Right atrium auricular region (tissue), 2 donors: ENCODE data around the gene ARFRP1. TPM values are rescaled to one million over a fixed set of nuclear protein-coding genes. Genes with fewer than 3 reads are reported as not detected.

Source experiments
- DNase-seq: peaks from one replicate; pipeline ENCODE4 v3.0.0-alpha.2; 2019; ENCODE audit warnings: low spot score
- H3K27ac ChIP-seq, 2 donors: fragments of 200-600 bp; sonication (generic); 1 replicate in 1 of 2; 2 replicates in 1 of 2; pipeline ENCODE4 v1.5.1; 2016 to 2019
- H3K27me3 ChIP-seq, 2 donors: fragments of 200-600 bp; sonication (generic); one replicate each; pipeline versions ENCODE4 v1.5.1 to v1.6.0; 2017 to 2019
- H3K36me3 ChIP-seq: fragments of 200-600 bp; sonication (generic); one replicate; pipeline ENCODE4 v1.5.1; 2016
- H3K4me1 ChIP-seq, 2 donors: fragments of 200-600 bp; sonication (generic); one replicate each; pipeline versions ENCODE4 v1.5.1 to v1.6.0; 2017 to 2019
- H3K4me3 ChIP-seq, 2 donors: fragments of 200-600 bp; sonication (generic); 1 replicate in 1 of 2; 2 replicates in 1 of 2; pipeline ENCODE4 v1.5.1; 2017 to 2019; ENCODE audit warnings: mild to moderate bottlenecking in 1 of 2, moderate library complexity in 1 of 2
- H3K9me3 ChIP-seq, 2 donors: fragments of 200-600 bp; sonication (generic); one replicate each; pipeline ENCODE4 v1.5.1; 2019
- total RNA-seq, 2 donors: library from RNA; depleted of rRNA; stranded (reverse); fragments of >200 nt; gene quantifications; one replicate each; pipeline ENCODE4 v1.1.0, GENCODE V29; 2016
- TF ChIP-seq, protein P1 (sequence below), 2 donors: fragments of 200-600 bp; sonication (generic); IDR thresholded peaks; one replicate each; pipeline ENCODE4 v1.5.1; 2019; ENCODE audit warnings: antibody characterized with exemption in 2 of 2

The ARFRP1 gene
- total RNA-seq, 2 donors from 2014 or later, result 33.5 to 39.4 TPM

DNA sequence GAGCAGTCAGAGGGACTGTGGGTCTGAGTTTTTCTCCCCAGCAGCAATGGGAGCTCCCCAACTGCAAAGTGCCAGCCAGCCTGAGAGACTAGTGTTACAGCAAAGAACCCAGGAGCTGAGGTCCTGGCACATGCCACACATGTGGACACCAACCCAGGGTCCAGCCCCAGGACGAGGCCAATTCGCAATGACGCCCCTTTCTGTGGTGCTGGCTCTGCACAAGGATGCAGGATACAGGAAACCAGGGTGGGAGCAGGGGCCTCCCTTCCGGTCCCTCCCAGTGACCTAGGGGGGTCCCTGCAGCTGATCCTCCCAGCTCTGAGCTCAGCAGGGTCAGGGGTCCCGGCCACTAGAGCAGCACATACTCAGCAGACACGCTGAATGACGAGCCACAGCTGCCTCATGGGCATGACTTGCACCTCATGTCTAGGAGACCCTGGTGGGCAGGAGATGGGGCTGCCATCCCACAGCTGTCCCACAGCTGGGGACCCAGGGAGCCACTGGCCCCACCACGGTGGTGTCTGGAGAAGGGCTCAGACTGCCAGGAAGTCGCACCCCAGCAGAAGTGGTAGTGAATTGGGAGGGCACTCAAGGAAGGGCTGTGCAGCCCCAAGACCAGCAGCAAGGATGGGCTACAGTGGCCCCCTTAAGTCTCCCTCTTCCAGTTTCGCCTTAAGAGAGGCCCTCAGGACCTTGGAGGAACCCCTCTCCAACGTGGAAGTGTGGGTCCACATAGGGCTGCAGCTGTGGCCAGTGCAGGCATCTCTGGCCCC, 3.6 kb downstream of the ARFRP1 start:
- H3K4me3 ChIP-seq, result no peak overlapping the region
- peaks cover 0 to 33% of the 10 kb centered on the region in 2 donors for H3K4me1 ChIP-seq

DNA sequence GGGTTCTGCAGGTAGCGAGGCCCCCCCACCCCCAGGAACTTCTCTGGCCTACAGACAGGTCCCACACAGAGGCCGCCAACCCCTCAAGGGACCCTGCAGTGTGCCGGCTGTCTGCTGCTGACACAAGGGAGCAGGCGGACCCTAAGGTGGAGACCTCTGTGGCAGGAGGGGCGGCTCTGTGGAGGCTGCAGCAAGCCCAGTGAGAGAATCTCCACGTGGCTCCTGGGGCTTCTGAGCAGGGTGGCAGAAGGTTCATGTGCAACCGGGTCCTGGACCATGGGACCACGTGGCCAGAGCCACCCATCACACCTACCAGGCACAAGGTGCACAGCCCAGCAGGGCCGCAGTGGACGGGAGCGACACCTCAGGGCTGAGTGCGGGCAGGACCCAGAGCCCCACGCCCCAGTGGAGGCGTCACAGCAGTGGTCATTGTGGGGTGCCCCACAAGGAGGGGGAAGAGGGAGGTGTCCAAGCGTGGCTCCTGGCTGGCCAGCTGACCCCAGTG, 4.3 kb downstream of the ARFRP1 start:
- Histone ChIP-seq H3K27ac (no peak overlapping the region), H3K4me3 (no peak overlapping the region), H3K9me3 (no peaks in the 10 kb centered on the region), H3K27me3 (no peaks in the 10 kb centered on the region), H3K36me3 (peaks cover 27% of the 10 kb centered on the region), H3K4me1 (peaks cover 0 to 33% of the 10 kb centered on the region in 2 donors)
- no peak for DNase-seq
- TF ChIP-seq, protein P1, sequence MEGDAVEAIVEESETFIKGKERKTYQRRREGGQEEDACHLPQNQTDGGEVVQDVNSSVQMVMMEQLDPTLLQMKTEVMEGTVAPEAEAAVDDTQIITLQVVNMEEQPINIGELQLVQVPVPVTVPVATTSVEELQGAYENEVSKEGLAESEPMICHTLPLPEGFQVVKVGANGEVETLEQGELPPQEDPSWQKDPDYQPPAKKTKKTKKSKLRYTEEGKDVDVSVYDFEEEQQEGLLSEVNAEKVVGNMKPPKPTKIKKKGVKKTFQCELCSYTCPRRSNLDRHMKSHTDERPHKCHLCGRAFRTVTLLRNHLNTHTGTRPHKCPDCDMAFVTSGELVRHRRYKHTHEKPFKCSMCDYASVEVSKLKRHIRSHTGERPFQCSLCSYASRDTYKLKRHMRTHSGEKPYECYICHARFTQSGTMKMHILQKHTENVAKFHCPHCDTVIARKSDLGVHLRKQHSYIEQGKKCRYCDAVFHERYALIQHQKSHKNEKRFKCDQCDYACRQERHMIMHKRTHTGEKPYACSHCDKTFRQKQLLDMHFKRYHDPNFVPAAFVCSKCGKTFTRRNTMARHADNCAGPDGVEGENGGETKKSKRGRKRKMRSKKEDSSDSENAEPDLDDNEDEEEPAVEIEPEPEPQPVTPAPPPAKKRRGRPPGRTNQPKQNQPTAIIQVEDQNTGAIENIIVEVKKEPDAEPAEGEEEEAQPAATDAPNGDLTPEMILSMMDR (IDR thresholded peaks at IDR 0.05), result no peak

More for the DNA sequence above, 3.6 kb downstream of the ARFRP1 start:
- H3K27ac ChIP-seq, result no peak overlapping the region
- H3K27me3 ChIP-seq, result no peaks in the 10 kb centered on the region
- no peaks in the 10 kb centered on the region for H3K9me3 ChIP-seq
- TF ChIP-seq, protein P1 (IDR thresholded peaks at IDR 0.05), result no peak
- DNase-seq, result no peak
- peaks cover 27% of the 10 kb centered on the region for H3K36me3 ChIP-seq

DNA sequence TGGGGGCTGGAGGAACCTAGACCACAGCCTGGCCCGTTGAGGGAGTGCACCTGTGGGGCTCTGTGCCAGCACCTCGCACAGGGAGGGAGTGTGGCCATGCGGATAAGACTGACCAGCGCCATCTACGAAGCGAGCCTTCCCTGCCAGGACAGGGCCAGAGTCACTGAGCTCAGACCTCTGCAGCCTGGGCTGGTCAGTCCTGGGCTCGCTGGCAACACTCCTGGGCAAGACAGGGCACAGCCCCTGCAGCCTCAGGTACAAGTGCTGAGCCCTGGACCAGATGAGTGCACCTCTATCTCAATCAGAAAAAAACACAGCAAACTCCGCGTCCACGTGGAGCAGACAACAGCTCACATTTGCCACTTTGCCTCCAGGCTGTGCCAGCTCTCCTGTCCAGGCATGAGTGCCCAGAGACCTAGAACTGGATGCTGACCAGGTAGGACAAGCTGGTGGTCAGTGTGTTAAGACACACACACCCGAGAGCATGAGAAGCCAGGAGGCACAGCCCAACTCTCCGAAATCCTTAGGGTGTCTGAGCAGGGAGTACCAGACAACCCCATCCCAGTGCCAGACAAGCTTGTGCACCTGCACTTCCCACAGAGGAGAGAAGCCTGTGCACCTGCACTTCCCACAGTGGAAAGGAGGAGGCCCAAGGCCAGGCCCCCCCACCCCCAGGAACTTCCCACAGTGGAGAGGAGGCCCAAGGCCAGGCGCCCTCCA, 4.9 kb downstream of the ARFRP1 start:
- DNase-seq, result no peak
- H3K36me3 ChIP-seq, result peaks cover 27% of the 10 kb centered on the region
- no peaks in the 10 kb centered on the region for H3K27me3 ChIP-seq
- H3K4me1 ChIP-seq, result peaks cover 0 to 36% of the 10 kb centered on the region in 2 donors
- TF ChIP-seq, protein P1 (IDR thresholded peaks at IDR 0.05), result no peak
- H3K27ac ChIP-seq, result no peak overlapping the region
- H3K9me3 ChIP-seq, result no peaks in the 10 kb centered on the region
- H3K4me3 ChIP-seq, result no peak overlapping the region

DNA sequence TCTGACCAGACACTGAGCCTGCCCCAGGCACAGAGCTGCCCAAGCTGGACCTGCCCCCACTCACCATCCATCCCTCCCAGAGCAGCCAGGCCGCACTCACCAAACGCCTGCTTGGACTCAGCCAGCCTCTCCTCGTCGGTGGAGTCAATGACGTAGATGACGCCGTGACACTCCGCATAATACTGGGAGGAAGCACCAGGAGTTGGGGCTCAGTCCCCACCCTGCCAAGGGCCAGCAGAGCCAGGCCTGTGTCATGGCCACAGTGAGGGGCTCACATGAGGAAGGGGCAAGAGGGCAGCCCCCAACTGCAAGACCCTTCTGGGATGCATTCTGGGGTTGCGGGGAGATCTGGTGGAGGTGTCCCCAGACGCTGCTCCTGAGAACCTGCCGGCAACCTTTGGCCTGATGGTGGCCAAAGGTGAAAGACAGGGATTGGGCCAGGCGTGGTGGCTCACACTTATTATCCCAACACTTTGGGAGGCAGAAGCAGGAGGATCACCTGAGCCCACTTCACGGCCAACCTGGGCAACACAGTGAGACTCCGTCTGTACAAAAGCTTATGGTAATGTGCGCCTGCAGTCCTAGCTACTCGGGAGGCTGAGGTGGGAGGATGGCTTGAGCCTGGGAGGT, 5.6 kb downstream of the ARFRP1 start:
- no peak for DNase-seq
- Histone ChIP-seq H3K9me3 (no peaks in the 10 kb centered on the region), H3K27me3 (no peaks in the 10 kb centered on the region), H3K36me3 (peaks cover 27% of the 10 kb centered on the region), H3K27ac (no peak overlapping the region), H3K4me1 (peaks cover 0 to 43% of the 10 kb centered on the region in 2 donors), H3K4me3 (no peak overlapping the region)
- TF ChIP-seq, protein P1 (IDR thresholded peaks at IDR 0.05), result no peak

DNA sequence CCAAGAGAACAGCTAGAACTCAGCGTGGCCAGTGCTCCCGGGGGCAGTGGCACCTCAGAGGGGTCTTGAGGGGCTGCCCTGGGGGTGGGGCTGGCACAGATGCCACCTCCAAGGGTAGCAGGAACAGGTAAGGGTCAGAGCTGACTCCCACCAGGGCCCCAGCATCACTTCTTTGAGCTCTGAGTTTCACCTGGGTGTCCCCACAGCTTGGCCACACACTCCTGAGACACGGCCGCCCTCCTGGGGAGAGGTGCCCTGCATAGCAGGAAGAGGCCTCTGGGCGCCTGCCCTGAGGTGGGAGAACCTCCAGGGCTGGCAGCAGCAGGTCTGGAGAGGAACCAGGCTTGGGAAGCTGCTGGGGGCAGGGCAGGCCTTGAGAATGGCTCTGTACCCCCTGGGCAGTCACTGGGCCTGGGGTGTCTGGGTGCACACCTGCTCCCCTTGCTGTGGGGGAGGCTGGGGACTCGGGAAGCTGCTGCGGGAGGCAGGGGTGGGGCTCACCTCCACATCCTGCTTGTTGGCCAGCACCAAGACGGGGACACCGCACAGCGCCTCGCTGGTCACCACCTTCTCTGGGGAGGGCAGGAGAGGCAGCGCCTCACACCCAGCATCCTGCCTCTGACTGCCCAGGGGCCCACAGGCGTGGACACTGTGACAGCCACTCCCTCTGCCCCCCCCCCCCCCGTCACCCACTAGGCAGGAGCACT, 6.3 kb downstream of the ARFRP1 start:
- H3K4me1 ChIP-seq, result peaks cover 0 to 43% of the 10 kb centered on the region in 2 donors
- H3K4me3 ChIP-seq, result no peak overlapping the region
- no peak overlapping the region for H3K27ac ChIP-seq
- H3K27me3 ChIP-seq, result no peaks in the 10 kb centered on the region
- peaks cover 27% of the 10 kb centered on the region for H3K36me3 ChIP-seq
- no peaks in the 10 kb centered on the region for H3K9me3 ChIP-seq
- DNase-seq, result no peak
- TF ChIP-seq, protein P1 (IDR thresholded peaks at IDR 0.05), result no peak
